ENCODE measurements around the gene RFX2. TPM values are rescaled to one million over a fixed set of nuclear protein-coding genes. Genes with fewer than 3 reads are reported as not detected.
A peak's percentile ranks its signal among the peaks of the same experiment; 100 is the strongest.
"Not testable (repeated sequence)": the region's sequence is repeated elsewhere in the genome, so short reads cannot be mapped to it uniquely, and the experiment has no call there.

The RFX2 gene
- polyA plus RNA-seq (ENCODE audit: insufficient read length in 4 of 4): 1 to 10 TPM; 6.4 to 8.5 (median 7.6) TPM

GRCh38 chr19:6110360-6110977 lies at the start of gene RFX2:
TSS of gene RFX2 (minus strand) at chr19:6110500. CDS start at chr19:6047496, 63,004 bp downstream.
- DNase-seq (ENCODE audit: low read depth in 4 of 4, low spot score in 3 of 4): peak; percentile 96 to 98 (median 98)

- DNase-seq (ENCODE audit: low read depth in 4 of 4, low spot score in 3 of 4): no peak
Measured at GRCh38 chr19:6156033-6156432, 45.7 kb upstream of the RFX2 start.

GRCh38 chr19:6150289-6150688 lies 40.0 kb upstream of the RFX2 start:
- DNase-seq (ENCODE audit: low read depth in 4 of 4, low spot score in 3 of 4): no peak

DNA sequence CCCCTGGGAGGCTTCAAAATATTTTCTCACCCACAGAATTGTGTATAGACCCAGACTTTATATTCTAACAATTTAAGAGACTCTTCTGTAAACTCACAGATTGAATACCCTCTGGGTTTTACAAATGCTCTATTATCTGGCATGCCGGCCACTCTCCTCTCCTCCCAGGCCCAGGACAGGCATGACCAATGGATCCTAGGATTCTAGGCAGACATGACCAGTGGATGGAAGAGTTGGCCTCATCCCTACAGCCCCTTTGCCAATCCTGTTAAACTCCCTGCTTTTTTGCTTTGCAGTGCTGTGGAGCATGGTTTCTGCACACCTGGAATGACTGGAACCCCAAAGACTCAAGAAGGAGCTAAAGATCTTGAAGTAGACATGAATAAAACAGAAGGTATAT lies 30.9 kb upstream of the RFX2 start:
- DNase-seq (ENCODE audit: low read depth in 4 of 4, low spot score in 3 of 4): no peak

DNA sequence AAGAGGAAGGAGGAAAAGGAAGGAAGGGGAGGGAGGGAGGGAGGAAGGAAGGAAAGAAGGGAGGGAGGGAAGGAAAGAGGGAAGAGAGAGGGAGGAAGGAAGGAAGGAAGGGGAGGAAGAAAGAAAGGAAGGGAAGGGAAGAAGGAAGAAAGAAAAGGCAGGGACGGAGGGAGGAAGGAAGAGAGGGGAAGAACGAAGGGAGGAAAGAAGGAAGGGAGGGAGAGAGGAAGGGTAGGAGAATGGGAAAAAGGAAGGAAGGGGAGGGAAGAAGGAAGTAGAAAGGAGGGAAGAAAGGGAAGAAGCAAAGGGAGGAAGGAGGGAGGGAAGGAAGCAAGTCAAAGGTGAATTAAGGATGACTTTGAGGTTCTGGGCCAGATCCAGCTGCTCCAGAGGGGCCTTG lies 28.2 kb upstream of the RFX2 start:
- DNase-seq (ENCODE audit: low read depth in 4 of 4, low spot score in 3 of 4): no peak

- DNase-seq (ENCODE audit: low read depth in 4 of 4, low spot score in 3 of 4): no peak
Measured at GRCh38 chr19:6138066-6138465, 27.8 kb upstream of the RFX2 start.

DNA sequence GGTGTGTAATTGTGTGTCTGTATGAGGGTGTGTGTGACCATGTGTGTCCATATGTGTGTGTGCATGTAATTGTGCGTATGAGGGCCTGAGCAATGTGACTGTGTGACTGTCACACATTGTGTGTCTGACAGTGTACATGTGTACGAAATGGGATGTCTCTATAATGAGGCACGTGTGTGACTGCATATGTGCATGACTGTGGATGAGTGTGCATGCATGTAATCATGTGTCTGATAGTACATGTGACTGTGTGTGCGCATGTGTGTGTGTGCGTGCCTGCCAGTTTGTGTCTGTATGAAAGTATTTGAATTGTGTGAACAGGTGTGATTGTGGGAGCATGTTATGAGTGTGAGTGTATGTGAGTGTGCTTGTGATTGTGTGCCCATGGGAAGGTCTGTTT lies 22.9 kb upstream of the RFX2 start:
- DNase-seq (ENCODE audit: low read depth in 4 of 4, low spot score in 3 of 4): no peak

- no peak for DNase-seq (ENCODE audit: low read depth in 4 of 4, low spot score in 3 of 4)
Measured at GRCh38 chr19:6132482-6132881, 22.2 kb upstream of the RFX2 start.

- no peak for DNase-seq (ENCODE audit: low read depth in 4 of 4, low spot score in 3 of 4)
Measured at GRCh38 chr19:6127716-6128335, 17.5 kb upstream of the RFX2 start.

- DNase-seq (ENCODE audit: low read depth in 4 of 4, low spot score in 3 of 4): no peak
Measured at GRCh38 chr19:6126335-6126974, 16.2 kb upstream of the RFX2 start.

DNA sequence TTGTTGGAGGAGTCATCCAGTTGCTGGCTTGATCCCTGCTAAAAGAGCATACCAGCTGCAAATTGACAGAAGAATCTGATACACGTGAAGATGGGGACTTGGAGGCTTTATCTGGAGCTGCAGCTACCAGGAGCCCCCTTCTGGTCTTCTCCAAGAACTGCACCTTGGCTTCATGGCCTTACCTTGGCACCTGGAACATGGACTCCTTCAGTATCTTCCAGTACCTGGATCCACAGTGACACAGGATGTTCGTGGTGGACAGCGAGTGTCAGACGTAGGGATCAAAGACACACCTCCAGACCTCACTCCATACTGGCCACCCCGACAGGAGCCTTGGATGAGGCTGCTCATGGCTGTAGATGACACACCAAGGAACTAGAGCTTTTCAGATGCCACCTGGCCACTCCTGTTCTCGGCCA lies 15.3 kb upstream of the RFX2 start:
- DNase-seq (ENCODE audit: low read depth in 4 of 4, low spot score in 3 of 4): no peak

DNA sequence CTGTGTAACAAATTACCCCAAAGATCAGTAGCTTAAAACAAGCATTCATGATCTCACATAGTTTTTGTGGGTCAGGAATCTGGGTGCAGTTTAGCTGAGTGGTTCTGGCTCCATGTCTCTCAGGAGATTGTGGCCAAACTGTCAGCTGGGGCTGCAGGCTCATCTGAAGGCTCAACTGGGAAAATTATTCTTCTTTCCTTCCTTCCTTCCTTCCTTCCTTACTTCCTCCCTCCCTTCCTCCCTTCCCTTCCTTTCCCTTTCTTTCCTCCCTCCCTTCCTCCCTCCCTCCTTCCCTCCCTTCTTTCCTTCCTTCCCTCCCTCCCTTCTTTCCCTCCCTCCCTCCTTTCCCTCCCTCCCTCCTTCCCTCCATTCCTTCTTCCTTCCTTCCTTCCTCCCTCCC lies 8.7 kb upstream of the RFX2 start:
- no peak for DNase-seq (ENCODE audit: low read depth in 4 of 4, low spot score in 3 of 4)

- DNase-seq (ENCODE audit: low read depth in 4 of 4, low spot score in 3 of 4): no peak
Measured at GRCh38 chr19:6118043-6118442, 7.7 kb upstream of the RFX2 start.

- no peak for DNase-seq (ENCODE audit: low read depth in 4 of 4, low spot score in 3 of 4)
Measured at GRCh38 chr19:6117534-6117933, 7.2 kb upstream of the RFX2 start.

DNA sequence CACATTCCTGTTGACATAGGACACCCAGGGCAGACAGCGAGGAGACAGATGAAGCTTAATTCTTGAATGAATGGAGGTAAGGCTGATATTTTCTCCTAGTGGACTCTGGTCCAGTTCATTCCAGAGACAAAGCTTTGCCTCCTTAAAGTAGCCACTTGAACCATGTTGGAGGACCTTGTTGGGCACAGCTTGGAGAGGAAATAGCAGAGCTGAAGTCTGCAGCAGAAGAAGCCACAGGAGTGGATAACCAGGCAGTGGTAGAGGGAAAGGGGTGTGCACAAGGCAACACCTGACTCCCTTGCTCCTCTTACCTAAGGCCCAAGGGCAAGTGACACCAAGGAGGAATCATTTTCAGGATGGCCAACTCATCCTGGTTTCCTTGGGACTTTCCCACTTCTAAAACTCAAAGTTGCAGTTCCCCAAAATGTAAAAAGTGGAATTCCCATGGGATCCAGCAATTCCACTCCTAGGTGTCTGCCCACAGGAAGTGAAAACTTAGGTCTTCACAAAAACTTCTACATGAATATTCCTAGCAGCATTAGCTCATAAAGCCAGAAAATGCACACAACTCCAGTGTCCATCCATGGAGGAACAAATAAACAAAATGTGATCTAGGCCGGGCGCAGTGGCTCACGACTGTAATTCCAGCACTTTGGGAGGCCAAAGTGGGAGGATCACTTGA lies 6.6 kb upstream of the RFX2 start:
- no peak for DNase-seq (ENCODE audit: low read depth in 4 of 4, low spot score in 3 of 4)

DNA sequence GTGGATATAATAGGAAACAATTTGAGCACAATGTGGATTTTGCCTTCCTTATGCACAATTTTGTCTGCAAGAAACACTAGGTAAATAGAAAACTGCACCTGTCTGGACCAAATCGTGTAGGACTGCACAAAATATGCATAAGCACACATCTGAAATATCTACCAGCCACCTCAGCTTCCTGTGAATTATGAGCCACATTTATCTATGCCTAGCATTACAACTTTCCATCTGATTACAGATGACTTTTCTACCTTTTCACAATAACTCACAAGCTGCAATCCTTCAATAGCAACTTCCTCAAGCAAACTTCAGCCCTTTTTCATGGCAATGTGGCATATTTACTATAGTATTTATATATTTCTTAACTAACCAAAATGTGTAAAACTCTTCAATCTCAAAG lies 5.7 kb upstream of the RFX2 start:
- no peak for DNase-seq (ENCODE audit: low read depth in 4 of 4, low spot score in 3 of 4)

GRCh38 chr19:6113616-6114188 lies 3.4 kb upstream of the RFX2 start:
- no peak for DNase-seq (ENCODE audit: low read depth in 4 of 4, low spot score in 3 of 4)

DNA sequence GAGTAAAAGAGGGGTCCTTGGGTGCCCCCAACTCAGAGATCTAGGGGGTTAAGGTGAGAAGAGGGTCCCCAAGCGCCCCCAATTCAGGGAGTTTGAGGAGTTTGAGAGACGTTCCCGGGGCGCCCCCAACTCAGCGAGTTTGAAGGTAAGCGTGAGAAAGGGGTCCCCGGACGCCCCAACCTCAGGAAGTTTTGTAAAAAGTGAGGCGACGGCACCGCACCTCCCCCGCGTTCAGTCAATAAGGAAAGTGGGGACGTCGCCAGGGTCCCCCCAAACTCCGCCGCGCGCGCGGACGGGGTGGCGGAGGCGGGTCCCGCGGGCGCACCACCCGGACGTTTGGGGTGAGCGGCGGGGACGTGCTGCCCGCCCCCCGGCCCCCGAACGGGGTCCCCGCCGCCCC lies 353 bp downstream of the RFX2 start:
- DNase-seq (ENCODE audit: low read depth in 4 of 4, low spot score in 3 of 4): no peak

DNA sequence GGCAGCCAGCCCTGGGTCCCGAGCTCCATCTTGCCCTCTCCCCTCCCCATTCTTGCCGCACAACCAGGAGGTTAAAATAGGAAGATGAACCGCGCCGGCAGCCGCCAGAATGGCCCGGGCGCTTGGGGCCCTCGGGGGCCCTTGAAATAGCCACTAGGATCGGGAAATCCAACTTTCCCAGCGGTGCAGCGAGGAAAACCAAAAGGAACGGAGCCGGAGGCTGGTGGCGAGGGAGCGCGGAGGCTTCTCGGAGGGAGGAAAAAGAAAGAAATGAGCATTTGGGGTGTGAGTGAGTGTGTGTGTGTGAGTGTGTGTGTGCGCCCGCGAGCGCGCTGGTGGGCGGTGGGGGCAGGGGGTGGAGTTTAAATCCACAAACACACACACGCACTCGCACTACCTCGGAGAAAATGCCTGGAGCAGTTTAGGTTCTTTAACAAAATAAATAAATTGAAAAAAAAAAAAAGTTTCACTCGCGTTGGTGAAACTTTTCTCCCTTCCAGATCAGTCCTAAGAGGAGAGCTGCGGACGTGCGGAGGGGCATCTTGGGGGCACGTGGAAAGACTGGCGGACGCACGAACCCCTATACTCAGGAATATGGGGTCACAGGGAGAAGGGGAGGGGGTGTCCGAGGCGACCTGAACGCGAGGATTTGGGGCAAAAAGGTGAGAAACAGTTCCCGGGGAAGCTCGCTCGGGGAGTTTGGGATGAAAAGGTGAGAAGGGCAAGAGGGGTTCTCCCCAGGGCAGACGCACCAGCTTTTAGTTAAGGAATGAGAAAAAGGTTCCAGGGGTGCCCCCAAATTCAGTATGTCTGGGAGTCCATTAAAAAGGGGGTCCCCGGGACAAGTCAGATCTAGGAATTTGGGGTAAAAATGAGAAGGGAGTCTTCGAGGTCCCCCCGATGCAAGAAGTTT lies 1.3 kb downstream of the RFX2 start:
- peak in 2 of 4 donors; percentile 39 to 50 for DNase-seq (ENCODE audit: low read depth in 4 of 4, low spot score in 3 of 4)

GRCh38 chr19:6106643-6107294 lies 3.5 kb downstream of the RFX2 start:
- DNase-seq (ENCODE audit: low read depth in 4 of 4, low spot score in 3 of 4): not testable (repeated sequence)

All from right renal pelvis (tissue), 4 donors.